ENCODE measurements around the gene CCT6A. TPM values are rescaled to one million over a fixed set of nuclear protein-coding genes. Genes with fewer than 3 reads are reported as not detected.

CCT6A gene
- total RNA-seq, 1 experiment from 2014 or later, result 257 TPM

DNA sequence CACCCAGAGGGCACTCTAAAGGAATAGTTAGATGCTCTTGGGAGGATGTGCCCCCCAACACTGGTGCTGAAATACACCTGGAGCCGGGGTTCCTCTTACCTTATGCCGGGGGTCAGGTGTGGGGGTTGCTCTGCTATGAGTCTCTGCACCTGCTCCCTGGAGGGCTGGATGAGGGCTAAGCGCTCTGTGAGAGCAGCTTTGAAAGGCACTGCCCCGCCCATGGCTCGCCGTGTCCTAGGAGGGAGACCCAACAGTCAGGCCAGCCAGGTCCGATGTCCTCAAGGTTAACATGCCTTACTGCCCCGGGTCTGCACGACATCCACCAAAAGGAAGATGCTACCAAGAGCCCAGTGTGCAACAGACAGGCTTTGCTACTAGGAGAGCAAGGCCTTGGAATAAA is 32.1 kb upstream of the CCT6A start:
- no peak overlapping the region for H2AFZ ChIP-seq (ENCODE audit: low read depth, low read length, poor library complexity, severe bottlenecking)
- no peaks in the 10 kb centered on the region for H3K9me2 ChIP-seq (ENCODE audit: insufficient read depth)
- ChIA-PET RAD21 (ENCODE audit: low non-redundant PET in 1 of 2, low total read pairs in 2 of 2, uncharacterized antibody in 2 of 2, unreplicated experiment in 2 of 2) (no interaction called here), POLR2A (no interaction called here), CTCF (no interaction called here)
- ATAC-seq (no peak), DNase-seq (ENCODE audit: low read depth, low spot score) (no peak)
- peaks cover 9 to 20% of the 10 kb centered on the region in 2 experiments for H3K36me3 ChIP-seq (ENCODE audit: control insufficient read depth in 1 of 2, insufficient read depth in 2 of 2, low read length in 2 of 2)
- no peaks in the 10 kb centered on the region for H3K79me2 ChIP-seq (ENCODE audit: insufficient read depth, low read length)
- H3K9ac ChIP-seq (ENCODE audit: low read length), result no peak overlapping the region
- no peaks in the 10 kb centered on the region for H3K4me1 ChIP-seq (ENCODE audit: control insufficient read depth in 1 of 2, insufficient read depth in 2 of 2, low read length in 2 of 2)
- H4K20me1 ChIP-seq (ENCODE audit: insufficient read depth), result no peaks in the 10 kb centered on the region
- H3K27ac ChIP-seq (ENCODE audit: low read depth, low read length), result no peak overlapping the region
- BruUV-seq (replicated peaks), result no TSS peak
- TF ChIP-seq SIN3A (IDR thresholded peaks at IDR 0.05; ENCODE audit: low read depth) (no peak), ELF1 (IDR thresholded peaks at IDR 0.05; ENCODE audit: borderline replicate concordance, low read depth) (no peak), EZH2 (IDR thresholded peaks at IDR 0.05) (no peak), SP1 (IDR thresholded peaks at IDR 0.05; ENCODE audit: low read depth) (no peak), CTCF (IDR thresholded peaks at IDR 0.05 in 2 of 3, conservative IDR thresholded peaks at IDR 0.05 in 1 of 3; ENCODE audit: borderline replicate concordance in 1 of 3, insufficient read depth in 1 of 3, low read depth in 2 of 3, low read length in 2 of 3) (no peak), JUND (IDR thresholded peaks at IDR 0.05) (no peak), CEBPB (IDR thresholded peaks at IDR 0.05; ENCODE audit: low read depth) (no peak), YY1 (IDR thresholded peaks at IDR 0.05; ENCODE audit: extremely low read depth, insufficient replicate concordance, low read depth, low read length) (no peak), REST (IDR thresholded peaks at IDR 0.05; ENCODE audit: low read depth) (no peak), ZFX (IDR thresholded peaks at IDR 0.05) (no peak), EZH2phosphoT487 (IDR thresholded peaks at IDR 0.05; ENCODE audit: borderline replicate concordance) (no peak), POLR2AphosphoS5 (IDR thresholded peaks at IDR 0.05; ENCODE audit: low read depth, low read length) (no peak), EGR1 (IDR thresholded peaks at IDR 0.05; ENCODE audit: low read depth) (no peak), POLR2A (IDR thresholded peaks at IDR 0.05; ENCODE audit: borderline replicate concordance, extremely low read depth, insufficient read depth, insufficient read length) (no peak), RAD21 (IDR thresholded peaks at IDR 0.05; ENCODE audit: low read depth) (no peak), ZNF274 (IDR thresholded peaks at IDR 0.05; ENCODE audit: low read depth, low read length) (no peak)
- TF ChIP-seq, protein P1, sequence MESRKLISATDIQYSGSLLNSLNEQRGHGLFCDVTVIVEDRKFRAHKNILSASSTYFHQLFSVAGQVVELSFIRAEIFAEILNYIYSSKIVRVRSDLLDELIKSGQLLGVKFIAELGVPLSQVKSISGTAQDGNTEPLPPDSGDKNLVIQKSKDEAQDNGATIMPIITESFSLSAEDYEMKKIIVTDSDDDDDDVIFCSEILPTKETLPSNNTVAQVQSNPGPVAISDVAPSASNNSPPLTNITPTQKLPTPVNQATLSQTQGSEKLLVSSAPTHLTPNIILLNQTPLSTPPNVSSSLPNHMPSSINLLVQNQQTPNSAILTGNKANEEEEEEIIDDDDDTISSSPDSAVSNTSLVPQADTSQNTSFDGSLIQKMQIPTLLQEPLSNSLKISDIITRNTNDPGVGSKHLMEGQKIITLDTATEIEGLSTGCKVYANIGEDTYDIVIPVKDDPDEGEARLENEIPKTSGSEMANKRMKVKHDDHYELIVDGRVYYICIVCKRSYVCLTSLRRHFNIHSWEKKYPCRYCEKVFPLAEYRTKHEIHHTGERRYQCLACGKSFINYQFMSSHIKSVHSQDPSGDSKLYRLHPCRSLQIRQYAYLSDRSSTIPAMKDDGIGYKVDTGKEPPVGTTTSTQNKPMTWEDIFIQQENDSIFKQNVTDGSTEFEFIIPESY (IDR thresholded peaks at IDR 0.05; ENCODE audit: extremely low read depth, insufficient replicate concordance, low read length), result no peak
- TF ChIP-seq, protein P2, sequence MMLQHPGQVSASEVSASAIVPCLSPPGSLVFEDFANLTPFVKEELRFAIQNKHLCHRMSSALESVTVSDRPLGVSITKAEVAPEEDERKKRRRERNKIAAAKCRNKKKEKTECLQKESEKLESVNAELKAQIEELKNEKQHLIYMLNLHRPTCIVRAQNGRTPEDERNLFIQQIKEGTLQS (IDR thresholded peaks at IDR 0.05), result no peak
- intact Hi-C loops (cut with micrococcal nuclease), result no loop called here
- H3K4me3 ChIP-seq (replicated peaks in 1 of 2; ENCODE audit: low read depth in 1 of 2, low read length in 2 of 2), result no peak overlapping the region
- H3K9me3 ChIP-seq (ENCODE audit: control insufficient read depth in 1 of 2, insufficient read depth in 1 of 2, low read depth in 1 of 2, low read length in 2 of 2), result no peaks in the 10 kb centered on the region
- no peak overlapping the region for H3K4me2 ChIP-seq (ENCODE audit: low read length)
- no peaks in the 10 kb centered on the region for H3K27me3 ChIP-seq (ENCODE audit: insufficient read depth, low read length)

All from HCT116 (cell line).